Stimulated activated CD4-positive, alpha-beta T cell treated with anti-CD3 and anti-CD28 coated beads, Interleukin-1b, Interleukin-23, amount 100 ng/mL, for 24 hours (primary cell): ENCODE data around the gene GMPPA.

ENCODE experiments used
- DNase-seq, 4 experiments: peaks; one replicate each; pipeline ENCODE4 v3.0.0-alpha.2; 2020; ENCODE audit warnings: low read depth in 4 of 4, low spot score in 1 of 4

Gene GMPPA

GRCh38 chr2:219484343-219485200 is 14.1 kb upstream of the GMPPA start:
- DNase-seq, result no peak

DNA sequence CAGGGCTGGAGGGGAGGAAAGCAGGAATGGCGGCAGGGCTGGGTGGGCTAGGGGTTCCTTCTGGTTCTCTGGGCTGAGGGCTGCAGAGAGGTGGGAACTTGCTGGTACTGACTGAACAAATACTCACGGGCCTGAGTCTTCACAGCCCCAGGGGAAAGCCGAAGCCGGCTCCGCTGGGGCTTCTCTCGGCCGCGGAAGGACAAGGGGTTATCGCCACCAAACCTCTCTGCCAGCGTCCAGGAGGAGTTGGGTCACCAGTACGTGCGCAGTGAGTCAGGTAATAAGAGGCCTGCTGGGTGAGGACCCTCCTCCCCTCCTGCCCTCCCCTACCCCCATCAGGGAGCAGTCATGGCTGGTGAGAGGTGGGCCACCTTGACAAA is 13.5 kb upstream of the GMPPA start:
- no peak for DNase-seq

GRCh38 chr2:219486380-219486959 is 12.2 kb upstream of the GMPPA start:
- no peak for DNase-seq

DNA sequence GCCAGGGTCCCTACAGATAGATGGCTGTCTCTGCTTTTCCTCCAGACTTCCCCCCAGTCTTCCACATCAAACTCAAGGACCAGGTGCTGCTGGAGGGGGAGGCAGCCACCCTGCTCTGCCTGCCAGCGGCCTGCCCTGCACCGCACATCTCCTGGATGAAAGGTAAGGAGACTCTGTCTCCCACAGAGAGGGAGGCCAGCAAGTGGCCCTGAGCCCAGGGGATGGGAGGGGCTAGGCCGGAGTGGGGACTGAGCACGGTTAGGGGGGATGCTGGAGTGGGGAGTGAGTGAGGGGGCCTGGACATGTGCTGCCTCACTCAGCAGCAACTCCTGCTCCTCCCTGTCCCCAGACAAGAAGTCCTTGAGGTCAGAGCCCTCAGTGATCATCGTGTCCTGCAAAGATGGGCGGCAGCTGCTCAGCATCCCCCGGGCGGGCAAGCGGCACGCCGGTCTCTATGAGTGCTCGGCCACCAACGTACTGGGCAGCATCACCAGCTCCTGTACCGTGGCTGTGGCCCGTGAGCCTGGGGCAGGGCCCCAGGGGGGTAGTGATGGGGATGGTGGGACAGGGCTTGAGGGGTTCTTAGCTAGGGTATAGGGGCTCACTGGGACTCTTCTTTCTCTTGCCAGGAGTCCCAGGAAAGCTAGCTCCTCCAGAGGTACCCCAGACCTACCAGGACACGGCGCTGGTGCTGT is 10.4 kb upstream of the GMPPA start:
- DNase-seq, result no peak

GRCh38 chr2:219488844-219489194 is 9.9 kb upstream of the GMPPA start:
- no peak for DNase-seq

DNA sequence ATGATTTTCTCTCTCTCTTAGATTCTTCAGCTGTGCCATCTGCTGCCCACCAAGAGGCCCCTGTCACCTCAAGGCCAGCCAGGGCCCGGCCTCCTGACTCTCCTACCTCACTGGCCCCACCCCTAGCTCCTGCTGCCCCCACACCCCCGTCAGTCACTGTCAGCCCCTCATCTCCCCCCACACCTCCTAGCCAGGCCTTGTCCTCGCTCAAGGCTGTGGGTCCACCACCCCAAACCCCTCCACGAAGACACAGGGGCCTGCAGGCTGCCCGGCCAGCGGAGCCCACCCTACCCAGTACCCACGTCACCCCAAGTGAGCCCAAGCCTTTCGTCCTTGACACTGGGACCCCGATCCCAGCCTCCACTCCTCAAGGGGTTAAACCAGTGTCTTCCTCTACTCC is 9.4 kb upstream of the GMPPA start:
- no peak for DNase-seq

DNA sequence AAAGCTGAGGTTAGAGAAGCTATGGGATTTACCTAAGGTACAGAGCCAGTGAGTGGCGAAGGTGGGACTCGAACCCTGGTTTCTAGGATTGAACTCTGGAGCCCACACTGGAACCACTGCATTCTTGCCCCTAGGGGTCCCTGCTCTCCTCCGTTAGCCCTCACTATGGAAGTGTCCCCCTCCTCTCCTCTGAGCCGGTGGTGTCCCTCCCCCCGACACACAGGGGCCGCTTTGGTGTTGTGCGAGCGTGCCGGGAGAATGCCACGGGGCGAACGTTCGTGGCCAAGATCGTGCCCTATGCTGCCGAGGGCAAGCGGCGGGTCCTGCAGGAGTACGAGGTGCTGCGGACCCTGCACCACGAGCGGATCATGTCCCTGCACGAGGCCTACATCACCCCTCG is 8.5 kb upstream of the GMPPA start:
- no peak for DNase-seq

DNA sequence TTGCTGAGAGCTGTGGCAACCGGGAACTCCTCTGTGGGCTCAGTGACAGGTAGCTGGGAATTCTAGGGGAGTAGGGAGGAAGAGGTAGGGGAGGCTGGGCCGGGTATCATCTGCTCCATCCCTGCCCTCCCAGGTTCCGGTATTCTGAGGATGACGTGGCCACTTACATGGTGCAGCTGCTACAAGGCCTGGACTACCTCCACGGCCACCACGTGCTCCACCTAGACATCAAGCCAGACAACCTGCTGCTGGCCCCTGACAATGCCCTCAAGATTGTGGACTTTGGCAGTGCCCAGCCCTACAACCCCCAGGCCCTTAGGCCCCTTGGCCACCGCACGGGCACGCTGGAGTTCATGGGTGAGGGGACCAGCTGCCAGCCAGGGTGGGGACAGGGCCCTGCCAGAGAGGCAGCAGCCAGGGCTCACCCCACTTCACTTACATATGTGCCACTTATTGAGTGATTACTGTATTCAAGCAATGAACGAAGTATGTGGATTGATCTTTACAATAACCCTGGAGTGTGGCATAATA is 8.0 kb upstream of the GMPPA start:
- DNase-seq, result no peak

- no peak for DNase-seq
These were observed 7.3 kb upstream of the GMPPA start for GRCh38 chr2:219491278-219491963.

DNA sequence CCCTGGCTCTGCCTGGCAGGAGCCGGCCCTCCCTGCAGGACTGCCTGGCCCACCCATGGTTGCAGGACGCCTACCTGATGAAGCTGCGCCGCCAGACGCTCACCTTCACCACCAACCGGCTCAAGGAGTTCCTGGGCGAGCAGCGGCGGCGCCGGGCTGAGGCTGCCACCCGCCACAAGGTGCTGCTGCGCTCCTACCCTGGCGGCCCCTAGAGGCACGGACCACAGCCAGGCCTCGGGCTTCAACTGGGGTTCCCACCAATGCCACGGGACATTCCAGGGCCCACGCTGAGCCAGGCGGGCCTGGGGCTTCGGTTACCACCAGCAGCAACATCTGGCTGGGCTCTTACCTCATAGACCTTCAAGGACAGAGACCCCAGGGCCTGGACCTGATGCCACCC is 6.1 kb upstream of the GMPPA start:
- DNase-seq, result no peak

DNA sequence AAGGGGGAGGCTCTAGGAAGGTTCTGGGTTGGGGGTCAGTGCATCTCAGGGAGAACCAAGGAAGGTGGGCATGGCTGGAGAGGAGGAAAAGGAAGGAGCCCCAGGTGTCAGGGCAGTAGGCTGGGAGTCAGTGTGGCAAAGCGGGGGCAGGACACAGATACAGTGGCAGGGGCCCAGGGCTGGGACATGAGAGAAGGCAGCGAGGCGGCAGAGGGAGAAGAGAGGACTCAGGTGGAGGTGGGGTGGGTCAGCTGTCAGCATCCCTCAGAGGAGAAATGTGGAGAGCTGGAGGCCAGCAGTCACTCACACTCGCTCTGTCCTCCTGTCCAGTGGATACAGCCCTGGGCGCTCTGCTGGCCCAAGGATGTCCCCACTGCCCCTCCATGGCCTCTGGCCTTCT is 5.6 kb upstream of the GMPPA start:
- no peak for DNase-seq

GRCh38 chr2:219494952-219495530 is 3.6 kb upstream of the GMPPA start:
- DNase-seq, result no peak

GRCh38 chr2:219495531-219496122 is 3.1 kb upstream of the GMPPA start:
- DNase-seq, result peak in 2 of 4 experiments; percentile 33 to 51

- DNase-seq, result no peak
These were observed 2.4 kb upstream of the GMPPA start for GRCh38 chr2:219496247-219496824.

GRCh38 chr2:219496825-219497494 is 1.7 kb upstream of the GMPPA start:
- no peak for DNase-seq

GRCh38 chr2:219497495-219498279 is 1.0 kb upstream of the GMPPA start:
- DNase-seq, result peak in 1 of 4 experiments; percentile 21

DNA sequence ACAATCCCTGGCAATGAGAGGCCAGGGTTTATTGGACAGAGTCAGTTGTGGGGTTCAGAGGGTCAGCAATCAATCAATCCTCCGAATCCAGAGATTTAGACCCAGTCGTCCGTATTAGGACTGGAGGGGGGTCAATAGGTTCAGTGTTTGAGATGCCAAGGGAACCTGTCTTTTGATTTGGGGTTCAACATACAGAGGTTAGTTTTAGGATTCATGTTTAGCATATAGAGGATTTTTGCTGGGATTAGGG is 292 bp downstream of the GMPPA start:
- DNase-seq, result no peak

GRCh38 chr2:219499555-219499954 is 864 bp downstream of the GMPPA start:
- no peak for DNase-seq

GRCh38 chr2:219500135-219500534 is 1.4 kb downstream of the GMPPA start:
- DNase-seq, result no peak
